Adrenal gland (tissue), 12 donors: Measurements from ENCODE around the gene ZBTB2. TPM values are rescaled to one million over a fixed set of nuclear protein-coding genes. Genes with fewer than 3 reads are reported as not detected.

Experiments used
- DNase-seq, 7 donors: peaks; one replicate each; pipeline ENCODE4 v3.0.0-alpha.2; 2019 to 2020
- H3K27ac ChIP-seq, 5 donors: fragments of 200-600 bp; sonication (generic) in 4 of 5; 1 replicate in 3 of 5; 2 replicates in 2 of 5; pipeline versions ENCODE4 v1.5.1 to v1.8.0; 2016 to 2020; ENCODE audit warnings: mild to moderate bottlenecking in 1 of 5
- H3K27me3 ChIP-seq: fragments of 200-600 bp; 2 replicates; pipeline ENCODE4 v1.8.0; 2021
- H3K36me3 ChIP-seq, 2 donors: fragments of 200-600 bp; replicated peaks in 1 of 2; 1 replicate in 1 of 2; 2 replicates in 1 of 2; pipeline versions ENCODE4 v1.5.1 to v1.8.0; 2018 to 2022
- H3K4me1 ChIP-seq, 2 donors: fragments of 200-600 bp; replicated peaks in 1 of 2; 1 replicate in 1 of 2; 2 replicates in 1 of 2; pipeline versions ENCODE4 v1.5.1 to v1.8.0; 2018 to 2021
- H3K4me3 ChIP-seq, 4 donors: fragments of 200-600 bp; sonication (generic) in 3 of 4; one replicate each; pipeline ENCODE4 v1.5.1; 2016 to 2018
- H3K9me3 ChIP-seq, 3 donors: fragments of 200-600 bp; sonication (generic) in 1 of 3; replicated peaks in 1 of 3; 1 replicate in 2 of 3; 2 replicates in 1 of 3; pipeline versions ENCODE4 v1.5.1 to v1.8.0; 2016 to 2021
- POLR2A ChIP-seq, 2 donors: fragments of 450-650 bp; IDR thresholded peaks; one replicate each; pipeline ENCODE4 v1.6.1; 2017; ENCODE audit warnings: antibody characterized with exemption in 2 of 2, mild to moderate bottlenecking in 2 of 2, moderate library complexity in 1 of 2
- WGBS, 4 donors: extraction: QIAGEN DNeasy Blood & Tissue Kit in 2 of 4; methylation state at CpG; one replicate each; pipeline versions ENCODE4 v1.1.5 to v1.1.7; 2013 to 2017; 5-methylcytosine and 5-hydroxymethylcytosine counted together
- intact Hi-C, 2 donors: fragments of 100-400 bp; cut with DNase I; formaldehyde crosslinking; loops; one replicate each; pipeline versions ENCODE4 v1.14.1 to v1.15.0; 2022 to 2023
- polyA plus RNA-seq, 3 donors: library from polyadenylated mRNA; stranded (reverse); fragments of 200-250 nt in 2 of 3; fragments of 350-450 nt in 1 of 3; fragmentation: Illumina TruSeq in 1 of 3; extraction: RNeasy Lipid Tissue Mini Kit (QIAGEN cat#74804) in 1 of 3; gene quantifications; one replicate each; pipeline ENCODE4 v1.2.3, GENCODE V29; 2013 to 2014
- total RNA-seq, 9 donors: library from RNA; depleted of rRNA in 4 of 9; stranded (reverse); fragments of >200 nt in 4 of 9; fragments of 120-200 nt in 1 of 9; fragmentation: NEBNext Ultra II Directional in 1 of 9; extraction: Animal tissue kit (Norgen Biotek cat#: 25700) in 1 of 9; gene quantifications; one replicate each; pipeline versions ENCODE4 v1.1.0 to v1.2.4, GENCODE V29; 2013 to 2023
- TF ChIP-seq, protein P1 (sequence below), 6 experiments: fragments of 450-650 bp in 4 of 6; fragments of 200-600 bp in 2 of 6; sonication (generic) in 1 of 6; IDR thresholded peaks; 1 replicate in 5 of 6; 2 replicates in 1 of 6; pipeline versions ENCODE4 v1.5.1 to v1.8.0; 2016 to 2021; ENCODE audit warnings: antibody characterized with exemption in 6 of 6, mild to moderate bottlenecking in 2 of 6, moderate library complexity in 1 of 6
- donor health status: healthy with polysubstance abuse.
- donor health status: Bipolar disorder and iron deficiency.
- donor health status: DM: yes; HTN: yes; CAD: no.
- donor health status: DM: no; HTN: no; CAD: no.
- donor health status: DM: no; HTN: no; CAD: no.
- donor health status: DM: yes; HTN: yes; CAD: no.

Gene ZBTB2
- total and polyA plus RNA-seq, 12 donors = 4.9 to 11.3 (median 8.6) TPM

DNA sequence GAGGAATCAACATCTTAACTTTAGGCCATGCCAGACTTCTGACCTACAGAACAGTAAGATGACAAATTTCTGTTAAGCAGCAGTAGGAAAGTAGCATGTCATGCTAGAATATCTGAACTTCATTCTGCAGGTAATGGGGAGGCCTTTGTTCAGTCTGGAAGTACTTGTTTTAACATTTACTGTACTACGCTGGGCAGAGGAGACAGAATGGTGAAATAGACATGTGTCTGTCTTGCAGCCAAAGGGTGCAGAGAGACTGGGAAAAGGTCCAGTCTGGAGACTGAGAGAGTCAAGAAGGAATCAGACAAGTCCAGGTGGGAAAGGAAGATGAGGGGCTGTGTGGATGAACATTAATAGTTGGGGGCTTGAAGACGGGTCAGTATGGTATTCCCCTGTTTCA, 17.5 kb upstream of the ZBTB2 start:
- intact Hi-C loops = loop anchor here in 1 of 2 donors (10.0 kb wide), 1 partner anchor 66 kb away; no protein-coding TSS in a partner anchor

DNA sequence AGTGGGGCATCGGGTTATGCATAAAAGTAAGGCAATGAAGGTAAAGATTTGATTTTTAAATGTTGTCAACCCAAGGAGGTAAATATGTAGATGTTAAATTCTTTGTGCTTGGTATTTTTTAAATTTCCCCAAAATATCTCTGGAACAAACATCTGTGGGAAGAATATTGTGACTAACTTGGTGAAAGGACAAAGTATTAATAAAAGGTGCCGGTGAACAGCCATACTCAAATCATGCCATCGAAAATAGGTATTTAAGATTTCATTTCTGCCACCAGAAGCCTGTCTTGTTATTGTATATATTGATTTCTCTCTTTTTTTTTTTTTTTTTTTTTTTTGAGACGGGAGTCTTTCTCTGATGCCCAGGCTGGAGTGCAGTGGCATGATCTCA, 12.6 kb upstream of the ZBTB2 start:
- Histone ChIP-seq H3K4me1 (no peaks in the 10 kb centered on the region), H3K27me3 (no peaks in the 10 kb centered on the region), H3K4me3 (no peak overlapping the region), H3K9me3 (no peaks in the 10 kb centered on the region), H3K36me3 (peaks cover 0 to 22% of the 10 kb centered on the region in 2 donors), H3K27ac (no peak overlapping the region)
- intact Hi-C loops = loop anchor here in 1 of 2 donors (10.0 kb wide), 1 partner anchor 71 kb away; no protein-coding TSS in a partner anchor
- no peak for DNase-seq
- WGBS, 4 donors = 80 to 90% (median 87%) methylated on average over 4 of the region's 4 CpGs
- TF ChIP-seq, protein P1, sequence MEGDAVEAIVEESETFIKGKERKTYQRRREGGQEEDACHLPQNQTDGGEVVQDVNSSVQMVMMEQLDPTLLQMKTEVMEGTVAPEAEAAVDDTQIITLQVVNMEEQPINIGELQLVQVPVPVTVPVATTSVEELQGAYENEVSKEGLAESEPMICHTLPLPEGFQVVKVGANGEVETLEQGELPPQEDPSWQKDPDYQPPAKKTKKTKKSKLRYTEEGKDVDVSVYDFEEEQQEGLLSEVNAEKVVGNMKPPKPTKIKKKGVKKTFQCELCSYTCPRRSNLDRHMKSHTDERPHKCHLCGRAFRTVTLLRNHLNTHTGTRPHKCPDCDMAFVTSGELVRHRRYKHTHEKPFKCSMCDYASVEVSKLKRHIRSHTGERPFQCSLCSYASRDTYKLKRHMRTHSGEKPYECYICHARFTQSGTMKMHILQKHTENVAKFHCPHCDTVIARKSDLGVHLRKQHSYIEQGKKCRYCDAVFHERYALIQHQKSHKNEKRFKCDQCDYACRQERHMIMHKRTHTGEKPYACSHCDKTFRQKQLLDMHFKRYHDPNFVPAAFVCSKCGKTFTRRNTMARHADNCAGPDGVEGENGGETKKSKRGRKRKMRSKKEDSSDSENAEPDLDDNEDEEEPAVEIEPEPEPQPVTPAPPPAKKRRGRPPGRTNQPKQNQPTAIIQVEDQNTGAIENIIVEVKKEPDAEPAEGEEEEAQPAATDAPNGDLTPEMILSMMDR (IDR thresholded peaks at IDR 0.05) = no peak
- TF ChIP-seq POLR2A (IDR thresholded peaks at IDR 0.05) = no peak

More for the DNA sequence above, 17.5 kb upstream of the ZBTB2 start:
- 90 to 98% (median 96%) methylated on average over 2 of the region's 2 CpGs for WGBS, 4 donors
- Histone ChIP-seq H3K27ac (no peak overlapping the region), H3K36me3 (peaks cover 0 to 13% of the 10 kb centered on the region in 2 donors), H3K4me3 (no peak overlapping the region), H3K9me3 (no peaks in the 10 kb centered on the region), H3K4me1 (no peaks in the 10 kb centered on the region), H3K27me3 (no peaks in the 10 kb centered on the region)
- no peak for DNase-seq
- no peak for TF ChIP-seq POLR2A (IDR thresholded peaks at IDR 0.05)
- TF ChIP-seq, protein P1 (IDR thresholded peaks at IDR 0.05) = no peak

DNA sequence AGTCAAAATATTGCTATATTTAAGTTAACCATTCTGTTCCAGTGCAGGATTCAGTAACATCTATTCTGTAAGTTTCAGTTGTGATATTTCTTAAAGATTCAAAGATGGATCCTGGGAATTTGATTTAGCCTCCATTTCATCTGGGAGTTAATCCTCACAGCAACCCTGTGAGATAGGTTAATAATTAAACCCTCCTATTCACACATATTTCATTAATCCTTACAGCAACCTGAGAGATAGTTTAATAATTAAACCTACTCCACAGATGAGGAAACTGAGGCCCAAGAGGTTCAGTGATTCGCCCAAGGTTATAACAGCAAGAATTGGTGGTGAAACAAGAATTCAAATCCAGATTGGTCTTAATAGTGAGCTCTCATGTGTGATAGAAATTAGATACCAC, 10.9 kb upstream of the ZBTB2 start:
- H3K4me3 ChIP-seq = no peak overlapping the region
- H3K9me3 ChIP-seq = no peaks in the 10 kb centered on the region
- intact Hi-C loops = loop anchor here in 1 of 2 donors (10.0 kb wide), 1 partner anchor 73 kb away; no protein-coding TSS in a partner anchor
- peaks cover 0 to 22% of the 10 kb centered on the region in 2 donors for H3K36me3 ChIP-seq
- no peak for DNase-seq
- no peak overlapping the region for H3K27ac ChIP-seq
- 94 to 100% (median 98%) methylated on average over 1 of the region's 1 CpG for WGBS, 4 donors
- H3K27me3 ChIP-seq = no peaks in the 10 kb centered on the region
- H3K4me1 ChIP-seq = peaks cover 0 to 6% of the 10 kb centered on the region in 2 donors
- TF ChIP-seq, protein P1 (IDR thresholded peaks at IDR 0.05) = no peak
- TF ChIP-seq POLR2A (IDR thresholded peaks at IDR 0.05) = no peak

DNA sequence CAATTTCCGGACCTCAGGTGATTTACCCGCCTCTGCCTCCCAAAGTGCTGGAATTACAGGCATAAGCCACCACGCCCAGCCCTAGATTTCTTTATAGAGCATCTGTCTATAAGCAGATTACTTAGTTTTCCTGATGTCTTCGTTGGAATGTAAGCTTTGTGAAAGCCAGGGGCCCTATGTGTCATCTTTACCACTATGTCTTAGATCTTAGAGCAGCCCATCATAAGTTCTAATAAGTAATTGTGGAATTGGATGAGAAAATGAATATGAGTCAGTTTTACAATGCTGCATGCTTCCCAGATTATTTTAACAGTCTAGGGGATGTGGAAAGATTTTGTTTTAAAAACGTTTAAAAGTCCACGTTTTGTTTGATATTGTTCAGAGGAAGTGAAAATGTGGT, 9.1 kb upstream of the ZBTB2 start:
- DNase-seq = no peak
- TF ChIP-seq POLR2A (IDR thresholded peaks at IDR 0.05) = no peak
- TF ChIP-seq, protein P1 (IDR thresholded peaks at IDR 0.05) = no peak
- 69 to 85% (median 73%) methylated on average over 6 of the region's 6 CpGs for WGBS, 4 donors
- Histone ChIP-seq H3K27me3 (no peaks in the 10 kb centered on the region), H3K27ac (no peak overlapping the region), H3K36me3 (peaks cover 0 to 22% of the 10 kb centered on the region in 2 donors), H3K4me1 (peaks cover 11 to 20% of the 10 kb centered on the region in 2 donors), H3K9me3 (no peaks in the 10 kb centered on the region), H3K4me3 (no peak overlapping the region)
- intact Hi-C loops = loop anchor here in 1 of 2 donors (10.0 kb wide), 1 partner anchor 74 kb away; no protein-coding TSS in a partner anchor
